Measurements from ENCODE around the gene MORF4L1. TPM values are rescaled to one million over a fixed set of nuclear protein-coding genes. Genes with fewer than 3 reads are reported as not detected.
"Not testable (repeated sequence)": the region's sequence is repeated elsewhere in the genome, so short reads cannot be mapped to it uniquely, and the experiment has no call there.

Gene MORF4L1
- total RNA-seq, 2 donors from 2014 or later, result 242 to 244 TPM

DNA sequence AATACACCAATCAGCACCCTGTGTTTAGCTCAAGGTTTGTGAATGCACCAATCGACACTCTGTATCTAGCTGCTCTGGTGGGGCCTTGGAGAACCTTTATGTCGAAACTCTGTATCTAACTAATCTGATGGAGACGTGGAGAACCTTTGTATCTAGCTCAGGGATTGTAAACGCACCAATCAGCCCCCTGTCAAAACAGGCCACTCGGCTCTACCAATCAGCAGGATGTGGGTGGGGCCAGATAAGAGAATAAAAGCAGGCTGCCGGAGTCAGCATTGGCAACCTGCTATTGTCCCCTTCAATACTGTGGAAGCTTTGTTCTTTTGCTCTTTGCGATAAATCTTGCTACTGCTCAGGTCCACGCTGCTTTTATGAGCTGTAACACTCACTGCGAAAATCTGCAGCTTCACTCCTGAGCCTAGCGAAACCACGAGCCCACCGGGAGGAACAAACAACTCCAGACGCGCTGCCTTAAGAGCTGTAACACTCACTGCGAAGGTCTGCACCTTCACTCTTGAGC is 25.2 kb upstream of the MORF4L1 start:
- ATAC-seq (replicated peaks); H3K27me3 Mint-ChIP-seq; H3K9me3 Mint-ChIP-seq; H3K4me3 Mint-ChIP-seq; H3K4me1 Mint-ChIP-seq; H3K27ac Mint-ChIP-seq; H3K36me3 Mint-ChIP-seq (ENCODE audit: low read depth): not testable (repeated sequence)

DNA sequence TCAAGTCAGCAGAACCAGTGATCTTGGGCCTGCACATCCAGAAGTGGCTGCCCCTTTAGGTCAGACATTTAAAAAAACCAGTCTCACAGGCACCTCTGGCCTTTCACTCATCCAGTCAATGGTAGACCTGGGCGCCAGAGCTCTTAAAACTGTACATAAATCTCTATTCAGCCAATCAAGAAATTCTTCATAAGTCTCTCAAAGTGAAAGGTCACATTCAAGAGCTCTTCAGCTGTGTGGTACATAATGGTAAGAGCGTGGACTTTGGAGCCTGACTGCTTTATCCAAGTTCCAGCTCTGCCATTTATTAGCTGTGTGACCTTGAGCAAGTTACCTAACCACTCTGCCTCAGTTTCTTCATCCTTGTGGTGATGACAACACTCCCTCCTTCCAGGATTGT is 22.3 kb upstream of the MORF4L1 start:
- H3K4me1 Mint-ChIP-seq, result peaks cover 4% of the 10 kb centered on the region
- H3K4me3 Mint-ChIP-seq, result no peak overlapping the region
- H3K36me3 Mint-ChIP-seq (ENCODE audit: low read depth), result no peaks in the 10 kb centered on the region
- H3K27me3 Mint-ChIP-seq, result peaks cover 4% of the 10 kb centered on the region
- no peak overlapping the region for H3K27ac Mint-ChIP-seq
- no peaks in the 10 kb centered on the region for H3K9me3 Mint-ChIP-seq
- ATAC-seq (replicated peaks), result no peak

DNA sequence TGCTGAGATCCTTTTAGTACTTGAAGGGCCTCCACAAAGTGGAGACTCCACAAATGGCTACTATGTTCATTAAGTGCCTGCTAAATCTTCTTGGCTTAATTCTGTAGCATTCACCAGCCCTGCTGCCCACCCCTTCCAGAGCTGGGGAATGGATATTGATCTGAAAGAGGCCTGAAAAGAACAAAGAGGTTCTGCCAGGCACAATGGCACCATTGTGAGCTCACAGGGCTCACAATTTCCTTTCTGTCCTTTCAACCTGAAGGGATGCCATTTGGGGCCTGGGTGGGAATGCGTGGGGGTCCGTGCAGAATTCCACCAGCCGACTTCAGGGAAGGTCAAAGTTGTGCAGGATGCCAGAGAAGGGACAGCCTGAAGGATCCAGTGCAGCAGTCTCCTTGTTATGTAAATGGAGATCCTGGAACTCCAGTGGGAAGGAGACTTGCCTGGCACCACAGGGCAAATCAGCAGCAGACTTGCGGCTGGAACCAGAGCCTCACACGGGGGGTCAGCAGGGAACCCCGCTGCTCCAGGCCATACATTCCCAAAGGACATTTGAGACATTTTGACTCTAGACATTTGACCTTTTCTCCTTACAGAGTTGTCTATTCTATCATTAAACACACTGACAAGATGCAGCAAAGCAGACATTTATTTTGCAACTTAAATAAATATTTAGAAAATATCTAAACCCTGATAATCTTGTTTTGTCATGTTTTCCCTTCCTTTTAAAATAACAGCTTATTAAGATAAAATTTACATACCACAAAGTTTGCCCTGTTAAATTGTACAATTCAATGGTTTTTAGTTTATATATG is 21.5 kb upstream of the MORF4L1 start:
- Mint-ChIP-seq H3K27me3 (peaks cover 4% of the 10 kb centered on the region), H3K27ac (no peak overlapping the region), H3K4me3 (no peak overlapping the region), H3K36me3 (ENCODE audit: low read depth) (no peaks in the 10 kb centered on the region), H3K9me3 (no peaks in the 10 kb centered on the region), H3K4me1 (peaks cover 4% of the 10 kb centered on the region)
- ATAC-seq (replicated peaks), result no peak

DNA sequence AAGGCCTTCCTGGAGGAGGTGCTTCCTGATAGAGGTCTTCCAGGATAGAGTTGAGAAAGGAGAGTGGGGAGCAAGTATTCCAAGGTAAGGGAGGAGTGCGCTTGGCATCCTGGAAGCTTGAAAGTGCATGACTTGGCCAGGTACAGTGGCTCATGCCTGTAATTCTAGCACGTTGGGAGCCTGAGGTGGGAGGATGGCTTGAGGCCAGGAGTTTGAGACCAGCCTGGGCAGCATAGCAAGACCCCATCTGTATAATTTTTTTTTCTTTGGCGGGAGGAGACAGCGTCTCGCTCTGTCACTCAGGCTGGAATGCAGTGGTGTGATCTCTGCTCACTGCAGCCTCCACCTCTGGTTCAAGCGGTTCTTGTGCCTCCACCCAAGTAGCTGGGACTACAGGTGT is 19.2 kb upstream of the MORF4L1 start:
- no peak for ATAC-seq (replicated peaks)
- H3K4me3 Mint-ChIP-seq, result no peak overlapping the region

DNA sequence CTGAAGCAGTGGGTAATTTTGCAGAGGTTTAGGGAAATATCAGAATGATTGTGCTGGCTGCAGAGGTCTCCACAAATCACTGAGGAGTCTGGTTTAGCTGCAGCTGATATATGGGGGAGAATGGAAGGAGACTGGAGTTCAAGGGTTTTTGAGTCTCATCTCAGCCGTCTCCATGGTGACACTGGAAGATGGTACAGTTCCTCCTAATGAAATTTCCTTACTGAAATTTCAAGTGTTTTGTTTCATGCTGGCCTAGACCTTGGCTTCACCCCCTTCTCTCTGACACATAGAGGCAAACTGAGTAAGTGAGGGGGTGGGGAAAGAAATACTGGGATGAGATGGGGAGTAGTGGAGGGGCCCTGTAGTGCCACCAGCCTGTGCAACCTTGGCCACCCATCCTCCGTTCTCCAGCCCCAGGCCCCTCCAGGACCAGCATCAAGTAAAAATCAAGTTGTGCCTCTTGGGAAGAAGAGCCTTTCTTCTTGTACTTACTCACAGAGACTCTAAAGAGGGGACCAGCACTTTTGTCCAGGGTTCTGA is 17.8 kb upstream of the MORF4L1 start:
- Mint-ChIP-seq H3K27ac (no peak overlapping the region), H3K4me3 (no peak overlapping the region), H3K27me3 (peaks cover 4% of the 10 kb centered on the region), H3K9me3 (no peaks in the 10 kb centered on the region), H3K4me1 (peaks cover 5% of the 10 kb centered on the region), H3K36me3 (ENCODE audit: low read depth) (peaks cover under 1% of the 10 kb centered on the region)
- peak; percentile 51 for ATAC-seq (replicated peaks)

More for the DNA sequence above, 19.2 kb upstream of the MORF4L1 start:
- H3K36me3 Mint-ChIP-seq (ENCODE audit: low read depth), result no peaks in the 10 kb centered on the region
- H3K9me3 Mint-ChIP-seq, result no peaks in the 10 kb centered on the region
- H3K27ac Mint-ChIP-seq, result peak overlapping the region; percentile 59
- H3K27me3 Mint-ChIP-seq, result peaks cover 4% of the 10 kb centered on the region
- peaks cover 4% of the 10 kb centered on the region for H3K4me1 Mint-ChIP-seq

DNA sequence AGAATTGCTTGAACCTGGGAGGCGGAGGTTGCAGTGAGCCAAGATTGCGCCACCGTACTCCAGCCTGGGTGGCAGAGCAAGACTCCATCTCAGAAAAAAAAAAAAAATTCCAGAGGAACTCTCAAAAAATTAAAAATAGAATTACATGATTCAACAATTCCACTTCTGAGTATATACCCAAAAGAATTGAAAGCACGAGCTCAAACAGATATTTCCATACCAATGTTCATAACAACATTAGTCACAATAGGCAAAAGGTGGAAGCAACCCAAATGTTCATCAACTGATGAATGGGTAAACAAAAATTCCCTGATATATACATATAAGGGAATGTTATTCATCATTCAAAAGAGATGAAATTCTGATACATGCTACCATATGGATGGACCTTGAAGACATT is 16.9 kb upstream of the MORF4L1 start:
- Mint-ChIP-seq H3K4me3 (no peak overlapping the region), H3K36me3 (ENCODE audit: low read depth) (peaks cover 9% of the 10 kb centered on the region), H3K9me3 (no peaks in the 10 kb centered on the region), H3K27me3 (peaks cover 4% of the 10 kb centered on the region), H3K4me1 (peaks cover 12% of the 10 kb centered on the region), H3K27ac (no peak overlapping the region)
- no peak for ATAC-seq (replicated peaks)

DNA sequence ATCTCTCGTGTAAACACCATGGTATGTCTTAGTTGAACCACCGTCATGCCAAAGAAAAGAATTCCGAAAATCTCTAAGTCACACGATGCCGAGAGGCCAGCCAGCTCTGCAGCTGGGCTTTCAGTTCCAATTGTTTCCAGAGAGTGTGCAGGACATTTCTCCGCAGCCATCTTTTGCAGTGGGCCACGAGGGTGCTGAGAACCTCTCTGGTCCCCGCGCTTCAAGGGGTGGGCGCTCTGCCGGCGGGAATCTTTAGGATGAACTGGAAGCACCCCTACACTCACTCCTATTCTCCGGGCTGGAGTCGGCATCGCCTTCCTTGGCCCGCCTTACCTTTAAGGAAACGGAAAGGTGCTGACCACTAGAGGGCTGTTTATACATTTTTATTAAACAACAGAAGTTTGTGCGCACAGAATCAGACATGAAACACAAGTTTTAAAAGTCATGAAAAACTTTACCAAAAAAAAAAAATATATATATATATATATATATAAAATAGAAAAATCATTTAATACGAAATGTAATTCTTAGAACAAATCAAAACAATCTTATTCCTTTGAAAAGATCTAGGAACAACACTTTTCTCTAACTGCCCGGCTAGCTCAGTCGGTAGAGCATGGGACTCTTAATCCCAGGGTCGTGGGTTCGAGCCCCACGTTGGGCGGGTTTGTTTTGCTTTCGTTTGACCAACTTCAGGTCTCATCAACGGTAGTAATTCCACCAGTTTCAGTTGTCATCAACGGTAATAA is 12.5 kb upstream of the MORF4L1 start:
- peak; percentile 90 for ATAC-seq (replicated peaks)
- Mint-ChIP-seq H3K27ac (peak overlapping the region; percentile 96), H3K9me3 (no peaks in the 10 kb centered on the region), H3K4me3 (peak overlapping the region; percentile 88), H3K27me3 (no peaks in the 10 kb centered on the region), H3K4me1 (peaks cover 8% of the 10 kb centered on the region), H3K36me3 (ENCODE audit: low read depth) (peaks cover 9% of the 10 kb centered on the region)

DNA sequence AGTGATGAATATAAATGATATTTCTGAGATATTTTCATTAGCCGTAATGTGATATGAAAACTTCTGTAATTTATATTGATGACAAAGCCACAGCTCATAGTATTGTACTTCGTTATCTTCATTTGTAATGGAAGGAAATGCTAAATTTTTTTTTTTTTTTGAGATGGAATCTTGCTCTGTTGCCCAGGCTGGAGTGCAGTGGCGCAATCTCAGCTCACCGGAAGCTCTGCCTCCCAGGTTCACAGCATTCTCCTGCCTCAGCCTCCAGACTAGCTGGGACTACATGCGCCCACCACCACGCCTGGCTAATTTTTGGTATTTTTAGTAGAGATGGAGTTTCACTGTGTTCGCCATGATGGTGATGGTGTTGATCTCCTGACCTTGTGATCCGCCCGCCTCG is 7.1 kb upstream of the MORF4L1 start:
- H3K27ac Mint-ChIP-seq; H3K4me1 Mint-ChIP-seq; H3K27me3 Mint-ChIP-seq; H3K9me3 Mint-ChIP-seq; H3K4me3 Mint-ChIP-seq; ATAC-seq (replicated peaks); H3K36me3 Mint-ChIP-seq (ENCODE audit: low read depth): not testable (repeated sequence)

DNA sequence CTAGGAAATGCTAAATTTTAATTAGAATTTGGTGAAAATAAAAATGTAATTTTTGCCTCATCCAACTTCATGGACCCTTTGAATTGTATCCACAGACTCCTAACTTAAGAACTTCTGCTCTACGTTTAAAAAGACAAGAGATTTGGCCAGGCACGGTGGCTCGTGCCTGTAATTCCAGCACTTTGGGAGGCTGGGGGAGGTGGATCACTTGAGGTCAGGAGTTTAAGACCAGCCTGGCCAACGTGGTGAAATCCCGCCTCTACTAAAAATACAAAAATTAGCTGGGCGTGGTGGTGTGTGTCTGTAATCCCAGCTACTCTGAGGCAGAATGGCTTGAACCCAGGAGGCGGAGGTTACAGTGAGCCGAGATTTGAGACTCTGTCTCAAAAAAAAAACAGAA is 6.7 kb upstream of the MORF4L1 start:
- H3K27me3 Mint-ChIP-seq; H3K9me3 Mint-ChIP-seq; H3K4me1 Mint-ChIP-seq; H3K27ac Mint-ChIP-seq; H3K4me3 Mint-ChIP-seq; ATAC-seq (replicated peaks); H3K36me3 Mint-ChIP-seq (ENCODE audit: low read depth): not testable (repeated sequence)

DNA sequence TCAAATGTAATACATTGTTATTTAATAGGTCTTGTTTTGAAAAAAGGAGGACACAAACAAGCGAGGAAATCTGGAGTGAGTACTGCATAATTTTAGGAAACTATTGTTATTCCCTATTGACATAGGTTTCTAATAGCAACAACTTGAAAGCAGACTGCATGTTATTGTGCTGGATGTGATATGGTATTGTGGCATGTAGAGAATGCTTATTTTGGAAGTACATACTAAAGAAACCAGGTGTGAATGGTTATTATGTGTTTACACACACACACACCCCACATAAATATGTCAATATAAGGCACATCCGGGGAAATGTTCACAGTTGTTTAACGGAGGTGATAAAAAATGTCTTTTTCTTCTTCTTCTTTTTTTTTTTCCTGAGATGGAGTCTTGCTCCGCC is 5.9 kb upstream of the MORF4L1 start:
- H3K27ac Mint-ChIP-seq, result no peak overlapping the region
- no peak for ATAC-seq (replicated peaks)

DNA sequence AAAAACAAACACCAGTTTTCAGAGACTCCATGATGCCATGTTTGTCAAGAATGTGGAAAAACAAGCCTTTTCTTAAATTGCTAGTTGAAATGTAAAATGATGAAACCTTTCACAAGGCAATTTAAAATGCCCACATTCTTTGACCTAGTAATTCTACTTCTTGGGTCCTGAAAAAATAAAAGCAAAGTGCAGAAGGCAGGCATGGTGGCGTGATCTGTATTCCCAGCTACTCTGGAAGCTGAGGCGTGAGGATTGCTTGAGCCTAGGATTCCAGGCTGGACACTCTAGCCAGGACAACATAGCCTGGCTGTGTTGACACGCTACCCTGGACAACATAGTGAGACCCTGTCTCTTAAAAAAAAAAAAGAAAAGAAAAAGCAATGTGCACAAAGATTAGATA is 4.3 kb upstream of the MORF4L1 start:
- H3K4me3 Mint-ChIP-seq, result no peak overlapping the region
- no peak overlapping the region for H3K27ac Mint-ChIP-seq
- no peak for ATAC-seq (replicated peaks)
- H3K4me1 Mint-ChIP-seq, result peaks cover 5% of the 10 kb centered on the region
- H3K9me3 Mint-ChIP-seq, result no peaks in the 10 kb centered on the region
- no peaks in the 10 kb centered on the region for H3K27me3 Mint-ChIP-seq
- H3K36me3 Mint-ChIP-seq (ENCODE audit: low read depth), result peaks cover 10% of the 10 kb centered on the region

More for the DNA sequence above, 5.9 kb upstream of the MORF4L1 start:
- no peaks in the 10 kb centered on the region for H3K36me3 Mint-ChIP-seq (ENCODE audit: low read depth)
- H3K4me3 Mint-ChIP-seq, result no peak overlapping the region
- H3K4me1 Mint-ChIP-seq, result peaks cover 5% of the 10 kb centered on the region
- no peaks in the 10 kb centered on the region for H3K9me3 Mint-ChIP-seq
- H3K27me3 Mint-ChIP-seq, result no peaks in the 10 kb centered on the region

DNA sequence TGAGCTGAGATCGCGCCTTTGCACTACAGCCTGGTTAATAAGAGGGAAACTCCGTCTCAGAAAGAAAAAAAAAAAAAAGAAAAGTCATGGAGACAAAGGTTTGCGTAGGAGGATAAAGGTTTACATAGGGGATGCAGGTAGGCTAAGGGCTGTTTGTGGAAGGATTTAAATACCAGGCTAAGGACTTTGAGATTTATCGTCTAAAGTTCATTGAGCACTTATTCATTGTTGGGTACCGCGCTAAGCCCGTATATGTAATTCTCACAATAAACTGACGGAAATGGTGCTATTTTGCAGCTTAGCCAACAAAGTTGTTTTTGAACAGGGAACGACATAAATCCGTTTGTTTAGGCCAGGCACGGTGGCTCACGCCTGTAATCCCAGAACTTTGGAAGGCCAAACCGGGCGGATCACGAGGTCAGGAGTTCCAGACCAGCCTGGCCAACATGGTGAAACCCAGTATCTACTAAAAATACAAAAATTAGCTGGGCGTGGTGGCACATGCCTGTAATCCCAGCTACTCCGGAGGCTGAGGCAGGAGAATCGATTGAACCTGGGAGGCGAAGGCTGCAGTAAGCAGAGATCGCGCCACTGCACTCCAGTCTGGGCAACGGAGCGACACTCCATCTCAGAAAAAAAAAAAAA is 1.1 kb upstream of the MORF4L1 start:
- Mint-ChIP-seq H3K36me3 (ENCODE audit: low read depth) (peaks cover 42% of the 10 kb centered on the region), H3K27ac (peak overlapping the region; percentile 98), H3K4me3 (peak overlapping the region; percentile 89), H3K4me1 (peaks cover 18% of the 10 kb centered on the region)
- not testable (repeated sequence) for H3K27me3 Mint-ChIP-seq; ATAC-seq (replicated peaks); H3K9me3 Mint-ChIP-seq

DNA sequence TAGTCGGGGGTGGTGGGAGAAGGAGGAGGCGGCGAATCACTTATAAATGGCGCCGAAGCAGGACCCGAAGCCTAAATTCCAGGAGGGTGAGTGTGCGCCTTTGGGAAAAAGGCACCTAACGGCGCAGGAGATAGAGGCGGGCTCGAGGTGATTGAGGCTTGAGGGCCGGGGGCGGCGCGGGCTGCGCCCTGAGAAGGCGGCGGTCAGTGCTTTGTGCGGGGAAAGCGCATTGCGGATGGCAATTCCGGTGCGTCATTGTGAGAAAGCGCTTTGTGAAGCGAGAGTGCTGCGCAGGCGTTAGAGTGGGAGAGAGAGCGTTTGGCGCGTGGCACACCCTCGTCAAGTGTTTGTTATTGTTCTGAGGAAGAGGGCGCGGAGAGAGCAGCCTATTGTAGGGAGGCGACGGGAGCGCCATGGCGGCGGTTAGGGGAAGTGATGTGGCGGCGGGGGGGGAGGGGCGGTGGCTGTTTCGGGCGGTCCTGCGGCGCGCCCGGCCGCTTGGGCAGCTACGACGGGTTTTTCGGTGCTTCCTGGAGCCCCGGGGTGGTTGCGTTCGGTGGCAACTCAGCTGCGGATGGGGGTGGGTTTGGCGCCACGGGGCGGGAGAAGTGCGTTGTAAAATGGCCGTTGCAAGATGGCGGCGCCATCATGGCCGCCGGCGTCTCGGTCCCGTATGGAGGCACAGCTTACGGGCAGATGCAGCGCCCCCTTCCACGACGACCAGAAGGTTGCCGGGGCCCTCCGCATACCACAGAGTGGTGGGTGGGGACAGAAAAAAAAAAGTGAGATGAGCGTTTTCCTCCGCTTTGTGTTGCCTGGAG is 492 bp downstream of the MORF4L1 start:
- no peaks in the 10 kb centered on the region for H3K9me3 Mint-ChIP-seq
- H3K4me3 Mint-ChIP-seq, result peak overlapping the region; percentile 89
- H3K36me3 Mint-ChIP-seq (ENCODE audit: low read depth), result peaks cover 54% of the 10 kb centered on the region
- H3K27ac Mint-ChIP-seq, result peak overlapping the region; percentile 98
- peaks cover 27% of the 10 kb centered on the region for H3K4me1 Mint-ChIP-seq
- H3K27me3 Mint-ChIP-seq, result no peaks in the 10 kb centered on the region
- peak; percentile 76 for ATAC-seq (replicated peaks)

Measured in activated T-helper 17 cell treated with anti-CD3 and anti-CD28 coated beads, Interleukin-2, amount 50 U/mL, for 72 hours (primary cell).